Small intestine (tissue), 7 donors: ENCODE measurements around the gene TTC39C. TPM values are rescaled to one million over a fixed set of nuclear protein-coding genes. Genes with fewer than 3 reads are reported as not detected.
A peak's percentile ranks its signal among the peaks of the same experiment; 100 is the strongest.
"Not testable (repeated sequence)": the region's sequence is repeated elsewhere in the genome, so short reads cannot be mapped to it uniquely, and the experiment has no call there.

Source experiments
- DNase-seq, 2 donors: peaks; one replicate each; pipeline versions ENCODE4 v3.0.0 to v3.0.0-alpha.2; 2013
- FAIRE-seq: peaks from 2 replicates; lab custom pipeline; 2012; peaks lifted over from hg19 to GRCh38; lab: Jason Lieb, UNC
- H3K27ac ChIP-seq, 3 donors: one replicate each; pipeline ENCODE4 v1.5.1; 2013; ENCODE audit warnings: low read length in 2 of 3, mild to moderate bottlenecking in 2 of 3, control low read depth in 1 of 3, inconsistent platforms in 1 of 3, low read depth in 1 of 3, moderate library complexity in 1 of 3
- H3K27me3 ChIP-seq, 3 donors: one replicate each; pipeline ENCODE4 v1.6.1; 2013; ENCODE audit warnings: low read length in 3 of 3, inconsistent platforms in 1 of 3; ENCODE audit not compliant: control insufficient read depth in 3 of 3, insufficient read depth in 3 of 3
- H3K36me3 ChIP-seq, 3 donors: one replicate each; pipeline ENCODE4 v1.6.1; 2013; ENCODE audit warnings: low read length in 3 of 3, inconsistent platforms in 1 of 3, low read depth in 1 of 3, mild to moderate bottlenecking in 1 of 3, moderate library complexity in 1 of 3; ENCODE audit not compliant: control insufficient read depth in 3 of 3, insufficient read depth in 2 of 3
- H3K4me1 ChIP-seq, 3 donors: one replicate each; pipeline ENCODE4 v1.6.1; 2013; ENCODE audit warnings: low read length in 2 of 3, inconsistent platforms in 1 of 3, low read depth in 1 of 3, mild to moderate bottlenecking in 1 of 3, moderate library complexity in 1 of 3; ENCODE audit not compliant: control insufficient read depth in 3 of 3, insufficient read depth in 2 of 3
- H3K4me3 ChIP-seq, 3 donors: one replicate each; pipeline ENCODE4 v1.5.1; 2013; ENCODE audit warnings: low read length in 3 of 3, control low read depth in 1 of 3, inconsistent platforms in 1 of 3, low read depth in 1 of 3, mild to moderate bottlenecking in 1 of 3, moderate library complexity in 1 of 3
- H3K9me3 ChIP-seq, 2 donors: one replicate each; pipeline ENCODE4 v1.6.1; 2013; ENCODE audit warnings: low read depth in 1 of 2, low read length in 1 of 2; ENCODE audit not compliant: control insufficient read depth in 2 of 2, insufficient read depth in 1 of 2
- whole genome bisulfite sequencing, 3 donors: extraction: QIAGEN DNeasy Blood & Tissue Kit; methylation state at CpG; one replicate each; pipeline ENCODE4 v1.1.7; 2013; 5-methylcytosine and 5-hydroxymethylcytosine counted together
- polyA plus RNA-seq, 4 donors: library from polyadenylated mRNA; stranded (reverse) in 3 of 4; unstranded in 1 of 4; fragments of 200-250 nt in 3 of 4; fragments of 120-200 nt in 1 of 4; gene quantifications; one replicate each; pipeline versions ENCODE4 v1.2.1 to v1.2.3, GENCODE V29; 2013
- donor health status: healthy with polysubstance abuse.
- donor health status: control.
- donor health status: control.
- donor health status: Bipolar disorder and iron deficiency.
- donor health status: healthy.

Gene TTC39C
- polyA plus RNA-seq, 4 donors: 4.9 to 10.3 (median 8.1) TPM

- Histone ChIP-seq H3K27ac (no peak overlapping the region), H3K4me3 (no peak overlapping the region), H3K36me3 (peaks cover 0 to 3% (median 0%) of the 10 kb centered on the region in 3 donors), H3K4me1 (peaks cover 0 to 3% (median 0%) of the 10 kb centered on the region in 3 donors), H3K9me3 (no peaks in the 10 kb centered on the region), H3K27me3 (no peaks in the 10 kb centered on the region)
- DNase-seq: peak in 1 of 2 donors; percentile 37
- 36 to 67% (median 45%) methylated on average over 9 of the region's 9 CpGs for WGBS, 3 donors
- no peak for FAIRE-seq
Observed at GRCh38 chr18:24071029-24071428, 56.5 kb downstream of the TTC39C start.

GRCh38 chr18:24071779-24072178, 57.2 kb downstream of the TTC39C start:
- Histone ChIP-seq H3K9me3 (no peaks in the 10 kb centered on the region), H3K27me3 (no peaks in the 10 kb centered on the region), H3K4me1 (peaks cover 0 to 3% (median 0%) of the 10 kb centered on the region in 3 donors), H3K36me3 (peaks cover 0 to 3% (median 0%) of the 10 kb centered on the region in 3 donors), H3K27ac (no peak overlapping the region), H3K4me3 (no peak overlapping the region)
- FAIRE-seq (no peak), DNase-seq (no peak)

- FAIRE-seq: no peak
- no peaks in the 10 kb centered on the region for H3K9me3 ChIP-seq
- H3K27me3 ChIP-seq: no peaks in the 10 kb centered on the region
- H3K36me3 ChIP-seq: no peaks in the 10 kb centered on the region
- peaks cover 0 to 3% (median 0%) of the 10 kb centered on the region in 3 donors for H3K4me1 ChIP-seq
- 74 to 90% (median 86%) methylated on average over 1 of the region's 1 CpG for WGBS, 3 donors
- no peak overlapping the region for H3K27ac ChIP-seq
- no peak for DNase-seq
- H3K4me3 ChIP-seq: no peak overlapping the region
Observed at GRCh38 chr18:24072743-24073142, 58.2 kb downstream of the TTC39C start.

GRCh38 chr18:24073791-24074190, 59.2 kb downstream of the TTC39C start:
- no peak for FAIRE-seq

GRCh38 chr18:24074757-24075156, 60.2 kb downstream of the TTC39C start:
- H3K27ac ChIP-seq, H3K36me3 ChIP-seq, DNase-seq, H3K4me3 ChIP-seq, FAIRE-seq, H3K9me3 ChIP-seq, H3K4me1 ChIP-seq, H3K27me3 ChIP-seq: not testable (repeated sequence)
- 96 to 99% (median 98%) methylated on average over 3 of the region's 4 CpGs for WGBS, 3 donors

More at GRCh38 chr18:24073791-24074190, 59.2 kb downstream of the TTC39C start:
- Histone ChIP-seq H3K27me3 (no peaks in the 10 kb centered on the region), H3K4me3 (no peak overlapping the region), H3K27ac (no peak overlapping the region), H3K4me1 (peaks cover 0 to 3% (median 0%) of the 10 kb centered on the region in 3 donors), H3K36me3 (no peaks in the 10 kb centered on the region), H3K9me3 (no peaks in the 10 kb centered on the region)
- DNase-seq: no peak

GRCh38 chr18:24075767-24076597, 61.4 kb downstream of the TTC39C start:
- H3K27ac ChIP-seq: peak overlapping the region in 1 of 3 donors; percentile 48
- no peak for FAIRE-seq
- no peaks in the 10 kb centered on the region for H3K27me3 ChIP-seq
- 24 to 39% (median 33%) methylated on average over 13 of the region's 13 CpGs for WGBS, 3 donors
- no peaks in the 10 kb centered on the region for H3K36me3 ChIP-seq
- H3K4me3 ChIP-seq: no peak overlapping the region
- DNase-seq: peak; percentile 77 to 92
- H3K9me3 ChIP-seq: no peaks in the 10 kb centered on the region
- H3K4me1 ChIP-seq: peaks cover 0 to 2% (median 0%) of the 10 kb centered on the region in 3 donors

- no peaks in the 10 kb centered on the region for H3K36me3 ChIP-seq
- WGBS, 3 donors: 92 to 95% (median 94%) methylated on average over 10 of the region's 10 CpGs
- FAIRE-seq: no peak
- H3K27ac ChIP-seq: no peak overlapping the region
- H3K4me3 ChIP-seq: no peak overlapping the region
- H3K4me1 ChIP-seq: no peaks in the 10 kb centered on the region
- H3K9me3 ChIP-seq: no peaks in the 10 kb centered on the region
- no peak for DNase-seq
- no peaks in the 10 kb centered on the region for H3K27me3 ChIP-seq
Observed at GRCh38 chr18:24076950-24077349, 62.4 kb downstream of the TTC39C start.

GRCh38 chr18:24078391-24078790, 63.8 kb downstream of the TTC39C start:
- H3K27me3 ChIP-seq: no peaks in the 10 kb centered on the region
- no peak overlapping the region for H3K27ac ChIP-seq
- no peak overlapping the region for H3K4me3 ChIP-seq
- H3K4me1 ChIP-seq: no peaks in the 10 kb centered on the region
- no peaks in the 10 kb centered on the region for H3K9me3 ChIP-seq
- no peaks in the 10 kb centered on the region for H3K36me3 ChIP-seq
- FAIRE-seq (no peak), DNase-seq (no peak)
- WGBS, 3 donors: 80 to 88% (median 87%) methylated on average over 7 of the region's 7 CpGs
